Gastroesophageal sphincter (tissue), 4 donors: ENCODE data around the gene ERBIN. TPM values are rescaled to one million over a fixed set of nuclear protein-coding genes. Genes with fewer than 3 reads are reported as not detected.
"Not testable (repeated sequence)": the region's sequence is repeated elsewhere in the genome, so short reads cannot be mapped to it uniquely, and the experiment has no call there.

ENCODE experiments used
- ATAC-seq: fragments of 150-250 bp; one replicate; pipeline ENCODE4 v1.9.1; 2016; ENCODE audit warnings: mild to moderate bottlenecking, moderate library complexity
- H3K27ac ChIP-seq, 4 donors: fragments of 200-600 bp; sonication (generic) in 3 of 4; 1 replicate in 3 of 4; 2 replicates in 1 of 4; pipeline ENCODE4 v1.5.1; 2016 to 2019
- H3K27me3 ChIP-seq: fragments of 200-600 bp; sonication (generic); one replicate; pipeline ENCODE4 v1.5.1; 2019
- H3K36me3 ChIP-seq, 2 donors: fragments of 200-600 bp; sonication (generic); one replicate each; pipeline ENCODE4 v1.5.1; 2019; ENCODE audit warnings: control low read depth in 1 of 2
- H3K4me1 ChIP-seq, 3 donors: fragments of 200-600 bp; sonication (generic); 1 replicate in 2 of 3; 2 replicates in 1 of 3; pipeline ENCODE4 v1.5.1; 2016 to 2019; ENCODE audit warnings: control low read depth in 2 of 3
- H3K4me3 ChIP-seq, 2 donors: fragments of 200-600 bp; sonication (generic); one replicate each; pipeline ENCODE4 v1.5.1; 2019; ENCODE audit warnings: mild to moderate bottlenecking in 1 of 2, moderate library complexity in 1 of 2
- H3K9me3 ChIP-seq, 3 donors: fragments of 200-600 bp; sonication (generic); one replicate each; pipeline ENCODE4 v1.5.1; 2017 to 2019; ENCODE audit warnings: control low read depth in 2 of 3
- EP300 ChIP-seq: sonication (generic); formaldehyde crosslinking; IDR thresholded peaks from one replicate; pipeline ENCODE4 v1.6.1; 2017; ENCODE audit warnings: antibody characterized with exemption, mild to moderate bottlenecking
- POLR2A ChIP-seq, 2 donors: fragments of 450-650 bp; IDR thresholded peaks; one replicate each; pipeline ENCODE4 v1.6.1; 2017; ENCODE audit warnings: antibody characterized with exemption in 2 of 2, mild to moderate bottlenecking in 2 of 2, moderate library complexity in 1 of 2
- POLR2AphosphoS5 ChIP-seq: sonication (generic); formaldehyde crosslinking; IDR thresholded peaks from one replicate; pipeline ENCODE4 v1.6.1; 2017; ENCODE audit warnings: antibody characterized with exemption
- WGBS, 2 donors: methylation state at CpG; one replicate each; pipeline ENCODE4 v1.1.5; 2018; ENCODE audit warnings: low coverage in 1 of 2; 5-methylcytosine and 5-hydroxymethylcytosine counted together
- total RNA-seq, 4 donors: library from RNA; depleted of rRNA; stranded (reverse); fragments of >200 nt; gene quantifications; one replicate each; pipeline ENCODE4 v1.1.0, GENCODE V29; 2016
- TF ChIP-seq, protein P1 (sequence below), 4 experiments: fragments of 200-600 bp in 2 of 4; fragments of 450-650 bp in 2 of 4; sonication (generic) in 1 of 4; IDR thresholded peaks; one replicate each; pipeline ENCODE4 v1.5.1; 2017 to 2019; ENCODE audit warnings: antibody characterized with exemption in 4 of 4, mild to moderate bottlenecking in 2 of 4, moderate library complexity in 2 of 4

The ERBIN gene
- total RNA-seq, 4 donors from 2014 or later: 54.4 to 71.6 (median 62.7) TPM

DNA sequence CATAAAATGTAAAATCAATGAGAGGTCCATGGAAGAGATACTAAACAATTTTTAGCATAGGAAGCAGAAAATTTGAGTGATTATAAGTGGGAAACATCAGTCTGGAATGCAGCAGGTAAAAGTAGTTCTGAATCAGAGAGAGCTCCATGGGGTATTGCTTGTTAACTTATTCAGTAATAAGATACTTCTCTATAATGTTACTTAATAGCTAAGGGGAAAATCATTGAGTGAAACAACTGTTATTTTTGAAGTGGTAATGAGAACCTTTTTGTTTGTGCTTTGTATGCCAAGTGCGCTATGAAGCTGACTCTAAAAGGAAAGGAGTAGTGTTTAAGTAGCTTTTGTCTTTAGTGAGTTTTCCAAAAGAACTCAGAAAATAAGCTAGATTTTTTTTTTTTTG lies 95.2 kb downstream of the ERBIN start:
- TF ChIP-seq, protein P1, sequence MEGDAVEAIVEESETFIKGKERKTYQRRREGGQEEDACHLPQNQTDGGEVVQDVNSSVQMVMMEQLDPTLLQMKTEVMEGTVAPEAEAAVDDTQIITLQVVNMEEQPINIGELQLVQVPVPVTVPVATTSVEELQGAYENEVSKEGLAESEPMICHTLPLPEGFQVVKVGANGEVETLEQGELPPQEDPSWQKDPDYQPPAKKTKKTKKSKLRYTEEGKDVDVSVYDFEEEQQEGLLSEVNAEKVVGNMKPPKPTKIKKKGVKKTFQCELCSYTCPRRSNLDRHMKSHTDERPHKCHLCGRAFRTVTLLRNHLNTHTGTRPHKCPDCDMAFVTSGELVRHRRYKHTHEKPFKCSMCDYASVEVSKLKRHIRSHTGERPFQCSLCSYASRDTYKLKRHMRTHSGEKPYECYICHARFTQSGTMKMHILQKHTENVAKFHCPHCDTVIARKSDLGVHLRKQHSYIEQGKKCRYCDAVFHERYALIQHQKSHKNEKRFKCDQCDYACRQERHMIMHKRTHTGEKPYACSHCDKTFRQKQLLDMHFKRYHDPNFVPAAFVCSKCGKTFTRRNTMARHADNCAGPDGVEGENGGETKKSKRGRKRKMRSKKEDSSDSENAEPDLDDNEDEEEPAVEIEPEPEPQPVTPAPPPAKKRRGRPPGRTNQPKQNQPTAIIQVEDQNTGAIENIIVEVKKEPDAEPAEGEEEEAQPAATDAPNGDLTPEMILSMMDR (IDR thresholded peaks at IDR 0.05): no peak
- no peak for TF ChIP-seq POLR2AphosphoS5
- no peak for TF ChIP-seq EP300
- TF ChIP-seq POLR2A (IDR thresholded peaks at IDR 0.05): no peak
- H3K27ac ChIP-seq: no peak overlapping the region
- H3K36me3 ChIP-seq: peaks cover 0 to 46% of the 10 kb centered on the region in 2 donors
- no peaks in the 10 kb centered on the region for H3K27me3 ChIP-seq
- WGBS, 2 donors: 87 to 92% methylated on average over 1 of the region's 1 CpG
- no peaks in the 10 kb centered on the region for H3K4me1 ChIP-seq
- H3K4me3 ChIP-seq: no peak overlapping the region
- no peaks in the 10 kb centered on the region for H3K9me3 ChIP-seq
- no peak for ATAC-seq

DNA sequence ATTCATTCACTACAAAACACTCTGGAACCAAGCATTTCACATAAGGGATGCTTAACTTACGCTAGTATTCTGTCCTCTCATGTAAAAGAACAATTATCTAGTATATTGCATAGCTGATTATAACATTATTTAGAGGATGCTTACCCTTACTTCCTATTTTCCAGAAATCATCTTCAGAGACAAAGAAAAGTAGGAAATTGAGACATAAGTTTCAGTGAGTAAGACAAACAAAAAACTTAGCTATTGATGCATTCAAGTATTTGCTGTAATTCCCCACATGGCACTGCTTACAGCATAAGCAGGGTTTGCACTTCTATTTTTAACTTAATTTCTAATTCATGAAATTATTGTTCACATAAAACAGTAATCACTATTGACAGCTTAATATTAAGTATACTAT lies 112.9 kb downstream of the ERBIN start:
- WGBS, 2 donors: 67 to 100% methylated on average over 1 of the region's 1 CpG
- H3K27ac ChIP-seq: no peak overlapping the region
- peaks cover 0 to 67% of the 10 kb centered on the region in 2 donors for H3K36me3 ChIP-seq
- no peaks in the 10 kb centered on the region for H3K4me1 ChIP-seq
- ATAC-seq: no peak
- TF ChIP-seq EP300: no peak
- TF ChIP-seq POLR2A (IDR thresholded peaks at IDR 0.05): no peak
- TF ChIP-seq, protein P1 (IDR thresholded peaks at IDR 0.05): no peak
- TF ChIP-seq POLR2AphosphoS5: no peak
- no peak overlapping the region for H3K4me3 ChIP-seq
- H3K27me3 ChIP-seq: no peaks in the 10 kb centered on the region
- no peaks in the 10 kb centered on the region for H3K9me3 ChIP-seq

DNA sequence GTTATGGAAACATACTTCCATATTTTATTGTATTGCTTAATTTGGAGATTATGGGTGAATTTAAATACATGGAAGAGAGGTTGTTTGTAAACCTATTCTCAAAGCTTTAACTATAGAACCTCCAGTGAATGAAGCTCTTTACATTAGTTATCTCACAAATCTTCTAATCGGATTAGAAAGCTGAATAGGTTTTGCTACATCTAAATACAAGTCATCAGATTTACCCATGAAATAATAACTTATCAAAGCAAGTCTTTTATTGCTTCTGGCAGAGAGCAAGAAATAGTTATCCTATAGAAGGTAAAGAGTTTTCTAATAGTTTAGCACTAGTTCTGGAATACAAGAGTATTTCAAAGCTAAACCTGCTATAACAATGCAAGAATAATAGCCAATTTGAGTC lies 113.3 kb downstream of the ERBIN start:
- Histone ChIP-seq H3K36me3 (peaks cover 0 to 67% of the 10 kb centered on the region in 2 donors), H3K4me3 (no peak overlapping the region), H3K4me1 (no peaks in the 10 kb centered on the region), H3K27ac (no peak overlapping the region), H3K9me3 (no peaks in the 10 kb centered on the region), H3K27me3 (no peaks in the 10 kb centered on the region)
- 90 to 93% methylated on average over 1 of the region's 1 CpG for whole genome bisulfite sequencing, 2 donors
- TF ChIP-seq EP300: no peak
- TF ChIP-seq POLR2A (IDR thresholded peaks at IDR 0.05): no peak
- TF ChIP-seq, protein P1 (IDR thresholded peaks at IDR 0.05): no peak
- TF ChIP-seq POLR2AphosphoS5: no peak
- ATAC-seq: no peak

DNA sequence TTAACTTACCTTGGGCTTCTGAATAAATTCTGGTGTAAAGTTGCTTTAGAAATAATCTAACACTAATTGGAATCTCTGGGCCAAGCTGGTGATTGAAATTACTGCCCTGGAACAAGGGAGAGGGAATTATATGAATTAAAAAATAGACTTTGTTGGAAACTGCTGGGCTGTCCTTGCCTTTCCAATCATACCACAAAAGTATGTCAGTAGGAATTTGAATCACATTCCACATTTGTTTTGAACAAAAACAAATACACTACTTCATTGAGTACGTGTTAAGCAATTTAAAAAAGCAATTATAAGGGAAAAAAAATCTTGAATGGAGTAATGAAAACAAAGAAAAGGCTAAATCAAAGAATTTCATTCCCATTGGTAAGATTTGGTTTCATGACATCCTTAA lies 115.3 kb downstream of the ERBIN start:
- 73 to 83% methylated on average over 1 of the region's 1 CpG for WGBS, 2 donors
- TF ChIP-seq EP300 (no peak), POLR2A (IDR thresholded peaks at IDR 0.05) (no peak), POLR2AphosphoS5 (no peak)
- TF ChIP-seq, protein P1 (IDR thresholded peaks at IDR 0.05): no peak
- H3K9me3 ChIP-seq: no peaks in the 10 kb centered on the region
- H3K4me1 ChIP-seq: no peaks in the 10 kb centered on the region
- peaks cover 0 to 68% of the 10 kb centered on the region in 2 donors for H3K36me3 ChIP-seq
- H3K27ac ChIP-seq: no peak overlapping the region
- no peaks in the 10 kb centered on the region for H3K27me3 ChIP-seq
- H3K4me3 ChIP-seq: no peak overlapping the region
- no peak for ATAC-seq

DNA sequence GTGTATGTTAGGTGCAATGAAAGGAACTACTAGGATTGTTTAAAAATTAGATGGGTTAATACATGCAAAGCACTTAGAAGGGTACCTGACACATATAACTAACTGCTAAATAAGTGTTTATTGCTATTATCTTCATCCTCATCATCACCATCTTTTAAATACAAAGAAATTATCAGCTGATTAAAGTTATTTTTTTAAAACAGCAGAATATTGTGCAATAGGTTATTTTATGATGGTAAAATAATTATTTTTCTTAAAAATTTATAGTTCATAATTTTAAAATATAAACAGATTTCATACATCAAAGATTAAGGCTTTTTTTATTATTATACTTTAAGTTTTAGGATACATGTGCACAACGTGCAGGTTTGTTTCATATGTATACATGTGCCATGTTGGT lies 130.9 kb downstream of the ERBIN start:
- no peak for TF ChIP-seq POLR2AphosphoS5
- Histone ChIP-seq H3K4me3 (no peak overlapping the region), H3K36me3 (peaks cover 0 to 21% of the 10 kb centered on the region in 2 donors), H3K27ac (no peak overlapping the region), H3K27me3 (no peaks in the 10 kb centered on the region), H3K4me1 (no peaks in the 10 kb centered on the region), H3K9me3 (no peaks in the 10 kb centered on the region)
- no peak for ATAC-seq
- 92 to 94% methylated on average over 1 of the region's 1 CpG for WGBS, 2 donors

DNA sequence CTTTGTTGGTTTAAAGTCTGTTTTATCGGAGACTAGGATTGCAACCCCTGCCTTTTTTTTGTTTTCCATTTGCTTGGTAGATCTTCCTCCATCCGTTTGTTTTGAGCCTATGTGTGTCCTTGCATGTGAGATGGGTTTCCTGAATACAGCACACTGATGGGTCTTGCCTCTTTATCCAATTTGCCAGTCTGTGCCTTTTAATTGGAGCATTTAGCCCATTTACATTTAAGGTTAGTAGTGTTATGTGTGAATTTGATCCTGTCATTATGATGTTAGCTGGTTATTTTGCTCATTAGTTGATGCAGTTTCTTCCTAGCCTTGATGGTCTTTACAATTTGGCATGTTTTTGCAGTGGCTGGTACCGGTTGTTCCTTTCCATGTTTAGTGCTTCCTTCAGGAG lies 134.9 kb downstream of the ERBIN start:
- not testable (repeated sequence) for H3K4me3 ChIP-seq, ATAC-seq, H3K27ac ChIP-seq, H3K9me3 ChIP-seq, H3K4me1 ChIP-seq, H3K27me3 ChIP-seq
- WGBS, 2 donors: 87 to 100% methylated on average over 1 to 2 of the region's 3 CpGs
- peaks cover 0 to 10% of the 10 kb centered on the region in 2 donors for H3K36me3 ChIP-seq

DNA sequence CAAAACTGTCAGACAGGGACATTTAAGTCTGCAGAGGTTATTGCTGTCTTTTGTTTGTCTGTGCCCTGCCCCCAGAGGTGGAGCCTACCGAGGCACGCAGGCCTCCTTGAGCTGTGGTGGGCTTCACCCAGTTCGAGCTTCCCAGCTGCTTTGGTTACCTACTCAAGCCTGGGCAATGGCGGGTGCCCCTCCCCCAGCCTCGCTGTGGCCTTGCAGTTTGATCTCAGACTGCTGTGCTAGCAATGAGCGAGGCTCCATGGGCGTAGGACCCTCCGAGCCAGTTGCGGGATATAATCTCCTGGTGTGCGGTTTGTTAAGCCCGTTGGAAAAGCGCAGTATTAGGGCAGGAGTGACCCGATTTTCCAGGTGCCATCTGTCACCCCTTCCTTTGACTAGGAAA lies 136.7 kb downstream of the ERBIN start:
- peaks cover 0 to 10% of the 10 kb centered on the region in 2 donors for H3K36me3 ChIP-seq
- H3K4me1 ChIP-seq, H3K27ac ChIP-seq, ATAC-seq, H3K4me3 ChIP-seq, H3K9me3 ChIP-seq, H3K27me3 ChIP-seq: not testable (repeated sequence)
- WGBS, 2 donors: 100% methylated on average over 8 of the region's 13 CpGs; no CpG with 5 or more reads in 1 of the 2 donors
